Astrocyte (in vitro differentiated cells and primary cell): ENCODE measurements around the gene TOP3B.

Experiments
- CTCF ChIP-seq: IDR thresholded peaks from 2 replicates; pipeline ENCODE4 v1.5.1; 2011; ENCODE audit warnings: low read depth, mild to moderate bottlenecking, inconsistent platforms, low read length, moderate library complexity; ENCODE audit not compliant: insufficient read depth
- EZH2 ChIP-seq: IDR thresholded peaks from 2 replicates; pipeline ENCODE4 v1.6.1; 2012; ENCODE audit warnings: mild to moderate bottlenecking, low read length, inconsistent platforms; ENCODE audit not compliant: insufficient read depth

- no peak for TF ChIP-seq CTCF
- TF ChIP-seq EZH2, result no peak
Observed at GRCh38 chr22:22018825-22019658, 36.5 kb upstream of the TOP3B start.
